ENCODE data around the gene SVIL.
"Not testable (repeated sequence)": the region's sequence is repeated elsewhere in the genome, so short reads cannot be mapped to it uniquely, and the experiment has no call there.

The SVIL gene

DNA sequence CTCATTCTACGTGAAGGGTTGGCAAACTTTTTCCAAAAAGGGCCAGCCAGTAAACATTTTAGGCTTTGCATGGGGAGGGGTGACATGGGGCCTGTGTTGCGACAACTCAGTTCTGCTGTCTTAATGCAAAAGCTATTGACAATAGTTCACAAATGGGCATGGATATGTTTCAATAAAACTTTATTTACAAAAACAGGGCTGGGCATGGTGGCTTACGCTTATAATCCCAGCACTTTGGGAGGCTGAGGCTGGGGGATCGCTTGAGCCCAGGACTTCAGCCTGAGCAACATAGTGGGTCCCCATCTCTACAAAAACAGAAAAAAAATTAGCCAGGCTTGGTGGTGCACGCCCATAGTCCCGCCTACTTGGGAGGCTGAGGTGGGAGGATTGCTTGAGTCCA is 141.1 kb downstream of the SVIL start:
- in situ Hi-C loops (cut with MboI; ENCODE audit: low sequenced_read_pairs): no loop called here

DNA sequence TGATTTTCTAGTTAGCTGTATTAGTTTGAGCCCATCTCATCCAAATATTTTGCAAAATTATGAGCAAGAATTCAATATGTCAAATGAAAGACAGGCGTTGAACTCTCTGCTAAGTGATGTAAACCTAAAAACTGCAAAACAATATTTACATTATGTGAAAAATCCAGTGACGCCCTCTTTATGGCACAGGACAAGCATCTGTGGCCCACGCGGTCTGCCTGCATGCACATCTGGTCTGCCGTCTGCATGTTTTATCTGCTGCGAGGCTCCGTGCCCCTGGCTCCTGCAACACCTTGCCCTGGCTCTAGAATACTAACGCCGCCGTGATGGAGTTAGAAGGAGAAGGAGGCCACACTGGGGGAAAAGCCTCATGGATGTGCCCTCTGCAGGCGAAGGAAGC is 142.0 kb downstream of the SVIL start:
- in situ Hi-C loops (cut with MboI; ENCODE audit: low sequenced_read_pairs): no loop called here

DNA sequence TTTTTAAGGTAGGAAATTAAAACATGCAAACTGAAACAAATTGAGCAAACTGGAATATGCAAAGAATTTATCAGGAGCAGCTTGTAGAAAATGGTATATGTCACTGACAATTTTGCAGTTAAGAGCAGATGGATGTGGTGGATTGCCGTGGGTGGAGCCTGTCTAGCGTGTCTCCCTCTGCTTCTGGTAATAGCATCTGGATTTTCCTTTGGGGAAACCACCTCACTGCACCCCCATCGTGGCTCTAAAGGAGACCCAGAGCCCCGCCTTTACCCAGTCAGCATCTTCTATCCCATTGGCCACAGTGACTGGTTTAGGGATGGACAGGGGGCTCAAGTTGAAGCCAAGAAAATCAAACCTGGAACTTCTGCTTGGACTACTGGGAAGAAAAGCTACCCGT is 142.9 kb downstream of the SVIL start:
- in situ Hi-C loops (cut with MboI; ENCODE audit: low sequenced_read_pairs): no loop called here

DNA sequence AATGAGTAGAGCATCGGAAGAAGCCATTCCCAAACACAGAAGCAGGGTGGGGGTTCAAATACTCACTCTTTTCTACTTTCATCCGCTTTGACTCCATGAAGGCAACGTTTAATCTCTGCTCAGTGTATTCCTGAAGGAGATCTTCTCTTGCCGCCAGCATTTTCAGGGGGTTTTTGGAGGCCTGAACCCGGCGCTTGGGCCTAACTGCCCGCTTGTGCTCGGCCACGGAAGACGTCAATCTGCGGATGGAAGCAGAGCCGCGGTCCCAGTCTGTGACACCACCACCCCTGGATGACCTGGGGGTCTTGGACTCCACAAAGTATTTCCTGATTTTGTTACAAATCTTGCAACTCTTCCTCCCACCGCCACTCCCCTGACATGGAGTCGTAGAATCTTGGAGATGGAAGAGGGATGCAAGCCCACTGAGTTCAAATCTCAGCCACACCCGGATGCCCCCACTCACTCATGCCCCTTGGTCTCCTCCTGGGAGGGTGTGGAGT is 143.9 kb downstream of the SVIL start:
- in situ Hi-C loops (cut with MboI; ENCODE audit: low sequenced_read_pairs): not testable (repeated sequence)

- in situ Hi-C loops (cut with MboI; ENCODE audit: low sequenced_read_pairs): not testable (repeated sequence)
These were observed 146.3 kb downstream of the SVIL start for GRCh38 chr10:29488471-29488870.

DNA sequence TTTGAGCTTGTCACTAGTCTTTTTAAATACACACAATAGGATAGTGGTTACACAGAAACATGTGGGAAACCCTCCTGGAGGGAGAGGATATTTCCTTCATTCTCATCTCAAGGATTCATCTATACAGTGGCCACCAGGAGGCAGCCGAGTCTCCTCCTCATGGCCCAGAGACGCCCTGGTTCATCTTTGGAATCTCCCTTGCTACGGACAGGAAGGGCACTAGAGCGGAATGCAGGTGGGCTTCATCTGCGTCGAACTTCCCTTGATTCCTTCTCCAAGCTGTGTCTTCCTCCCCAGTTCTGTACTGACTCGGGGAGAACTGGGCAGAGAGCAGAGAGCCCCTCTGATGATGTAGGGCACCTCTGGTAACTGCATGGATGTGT is 146.9 kb downstream of the SVIL start:
- in situ Hi-C loops (cut with MboI; ENCODE audit: low sequenced_read_pairs): not testable (repeated sequence)

GRCh38 chr10:29487032-29487883 is 147.5 kb downstream of the SVIL start:
- in situ Hi-C loops (cut with MboI; ENCODE audit: low sequenced_read_pairs): not testable (repeated sequence)

DNA sequence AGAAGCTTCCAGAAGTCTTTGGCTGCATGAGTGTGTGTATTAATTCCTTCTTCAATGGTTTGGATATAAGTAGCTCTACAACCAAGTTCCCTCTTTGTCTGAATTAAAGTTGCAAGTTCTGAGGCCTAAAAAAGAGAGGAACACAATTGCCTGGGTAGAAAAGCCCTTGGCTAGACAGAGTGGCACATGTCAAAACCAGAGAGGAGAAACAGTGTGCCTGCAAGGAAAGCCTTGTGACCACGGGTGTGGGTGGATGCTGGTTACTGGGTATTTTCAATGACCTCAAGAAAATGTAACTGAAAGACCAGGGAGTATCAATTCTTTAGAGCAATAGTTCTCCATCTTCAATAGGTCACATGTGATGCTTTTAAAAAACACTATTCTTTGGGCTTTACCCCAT is 148.3 kb downstream of the SVIL start:
- in situ Hi-C loops (cut with MboI; ENCODE audit: low sequenced_read_pairs): no loop called here

DNA sequence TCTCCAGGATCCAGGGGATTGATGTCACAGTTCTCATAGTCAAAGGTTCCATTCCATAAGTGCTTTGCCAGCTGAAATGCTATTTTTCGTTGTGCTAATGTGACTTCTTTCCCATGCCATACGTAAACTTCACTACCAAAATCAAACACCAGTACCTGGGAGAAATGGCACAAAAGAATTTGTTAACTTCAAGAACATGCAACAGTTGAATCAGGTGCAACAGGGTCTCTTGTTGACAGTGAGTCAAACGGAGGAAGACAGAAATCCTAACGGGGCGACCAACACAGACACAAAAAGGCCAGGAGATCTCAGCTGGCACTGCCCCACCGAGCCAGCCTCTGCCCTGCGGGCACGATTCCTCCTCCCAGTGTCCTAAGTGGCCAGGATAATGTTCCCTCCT is 150.1 kb downstream of the SVIL start:
- in situ Hi-C loops (cut with MboI; ENCODE audit: low sequenced_read_pairs): not testable (repeated sequence)

GRCh38 chr10:29482591-29483431 is 152.0 kb downstream of the SVIL start:
- in situ Hi-C loops (cut with MboI; ENCODE audit: low sequenced_read_pairs): no loop called here

DNA sequence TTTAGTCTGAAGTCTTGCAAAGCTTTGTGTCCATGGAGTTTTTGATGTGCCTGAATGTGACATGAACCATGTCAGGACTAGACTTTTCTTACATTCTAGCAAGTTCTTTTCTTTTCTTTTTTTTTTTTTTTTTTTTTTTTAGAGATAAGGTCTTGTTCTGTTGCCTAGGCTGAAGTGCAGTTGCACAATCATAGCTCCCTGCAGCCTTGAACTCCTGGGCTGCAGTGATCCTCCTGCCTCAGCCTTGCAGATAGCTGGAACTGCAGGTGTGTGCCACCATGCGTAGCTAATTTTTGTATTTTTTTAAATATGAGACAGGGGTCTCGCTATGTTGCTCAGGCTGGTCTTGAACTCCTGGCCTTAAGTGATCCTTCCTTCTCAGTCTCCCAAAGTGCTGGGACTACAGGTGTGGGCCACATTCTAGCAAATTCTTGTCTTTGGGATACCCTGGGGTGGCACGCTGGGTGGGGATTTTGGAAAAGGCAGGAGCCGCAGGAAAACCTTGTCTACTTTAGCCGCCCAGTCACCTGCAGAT is 152.8 kb downstream of the SVIL start:
- in situ Hi-C loops (cut with MboI; ENCODE audit: low sequenced_read_pairs): no loop called here

DNA sequence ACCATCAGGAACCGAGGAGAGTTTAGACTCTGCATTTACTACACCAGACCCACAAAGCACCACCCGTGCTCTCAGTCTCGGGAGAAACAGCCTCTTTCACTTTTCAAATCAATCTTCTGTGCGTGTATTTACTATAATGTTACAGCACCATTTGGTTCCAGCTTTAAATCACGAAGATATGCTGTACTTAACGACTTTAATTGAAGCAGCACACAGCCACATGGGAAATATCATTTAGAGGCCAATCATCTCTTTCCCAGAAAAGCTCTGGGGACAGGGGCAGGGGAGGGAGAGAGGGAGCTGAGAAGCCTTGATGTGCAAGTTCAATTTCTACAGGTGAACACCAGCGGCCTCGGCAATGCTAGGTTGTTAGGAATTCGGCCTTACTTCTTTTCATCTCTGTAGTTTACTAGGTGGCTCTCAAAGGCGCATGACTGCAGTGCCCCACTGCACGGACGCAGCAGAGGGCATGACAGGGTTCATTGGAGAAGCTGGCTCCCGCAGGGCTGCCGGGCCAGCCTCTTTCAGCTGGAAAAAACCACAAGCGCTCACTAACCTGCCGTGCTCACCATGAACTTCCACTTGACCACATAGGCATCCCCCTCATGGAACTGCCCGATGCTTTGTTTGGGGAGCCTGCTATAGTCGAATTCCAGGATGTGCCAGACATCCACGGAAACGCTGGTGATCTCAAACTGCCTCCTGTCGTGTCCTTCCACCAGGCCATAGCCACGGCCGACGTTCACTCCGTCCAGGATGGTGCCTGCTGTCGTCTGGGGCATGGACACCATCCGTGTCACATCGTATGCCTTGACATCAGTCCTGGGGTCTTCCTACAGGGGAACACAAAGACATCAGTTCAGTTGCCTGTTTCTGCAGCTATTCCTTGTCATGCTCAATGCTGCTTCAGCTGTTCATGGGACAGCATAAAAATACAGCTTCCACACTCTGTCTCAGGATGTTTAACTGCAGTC is 154.5 kb downstream of the SVIL start:
- in situ Hi-C loops (cut with MboI; ENCODE audit: low sequenced_read_pairs): no loop called here

DNA sequence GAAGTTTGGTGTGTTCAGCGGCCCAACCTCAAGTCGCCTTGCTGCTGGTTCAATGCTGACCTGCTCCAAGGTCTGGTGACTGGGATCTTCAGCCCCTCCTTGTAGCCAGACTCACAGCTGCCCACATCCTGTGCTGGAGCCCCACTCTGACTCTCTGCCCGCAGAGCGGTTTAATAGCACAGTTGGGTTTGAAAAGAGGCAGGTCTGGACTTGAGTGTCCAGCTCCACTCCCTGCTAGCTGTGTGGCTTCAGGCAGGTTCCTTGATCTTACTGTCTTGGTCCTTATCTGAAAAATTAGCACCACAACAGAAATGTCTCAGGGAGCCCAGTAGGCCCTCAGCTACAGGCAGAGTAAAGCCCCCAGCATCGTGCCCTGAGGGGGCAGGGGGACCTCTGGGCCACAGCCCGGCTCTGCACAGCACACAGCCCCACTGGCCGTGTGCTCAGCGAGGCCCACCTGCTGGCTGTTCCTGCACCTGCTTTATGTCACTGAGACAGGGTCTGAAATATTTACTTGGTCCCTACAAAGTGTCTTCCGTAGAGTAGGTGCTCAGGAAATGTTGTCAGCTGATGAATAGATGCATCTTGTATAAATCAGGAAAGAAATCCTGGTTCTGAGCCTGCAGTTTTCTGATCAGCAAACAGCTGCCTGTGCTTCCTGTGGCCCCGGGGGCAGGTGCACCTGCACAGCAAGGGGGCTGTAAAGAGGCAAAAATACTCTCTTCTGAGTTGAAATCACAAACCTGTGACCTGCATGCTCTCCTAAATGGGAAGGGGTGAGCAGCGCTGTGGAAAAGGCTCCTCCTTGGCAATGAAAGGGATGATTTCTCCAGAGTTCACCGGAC is 155.5 kb downstream of the SVIL start:
- in situ Hi-C loops (cut with MboI; ENCODE audit: low sequenced_read_pairs): no loop called here

- in situ Hi-C loops (cut with MboI; ENCODE audit: low sequenced_read_pairs): no loop called here
These were observed 161.2 kb downstream of the SVIL start for GRCh38 chr10:29473406-29474100.

GRCh38 chr10:29473087-29473356 is 161.7 kb downstream of the SVIL start:
- in situ Hi-C loops (cut with MboI; ENCODE audit: low sequenced_read_pairs): no loop called here

DNA sequence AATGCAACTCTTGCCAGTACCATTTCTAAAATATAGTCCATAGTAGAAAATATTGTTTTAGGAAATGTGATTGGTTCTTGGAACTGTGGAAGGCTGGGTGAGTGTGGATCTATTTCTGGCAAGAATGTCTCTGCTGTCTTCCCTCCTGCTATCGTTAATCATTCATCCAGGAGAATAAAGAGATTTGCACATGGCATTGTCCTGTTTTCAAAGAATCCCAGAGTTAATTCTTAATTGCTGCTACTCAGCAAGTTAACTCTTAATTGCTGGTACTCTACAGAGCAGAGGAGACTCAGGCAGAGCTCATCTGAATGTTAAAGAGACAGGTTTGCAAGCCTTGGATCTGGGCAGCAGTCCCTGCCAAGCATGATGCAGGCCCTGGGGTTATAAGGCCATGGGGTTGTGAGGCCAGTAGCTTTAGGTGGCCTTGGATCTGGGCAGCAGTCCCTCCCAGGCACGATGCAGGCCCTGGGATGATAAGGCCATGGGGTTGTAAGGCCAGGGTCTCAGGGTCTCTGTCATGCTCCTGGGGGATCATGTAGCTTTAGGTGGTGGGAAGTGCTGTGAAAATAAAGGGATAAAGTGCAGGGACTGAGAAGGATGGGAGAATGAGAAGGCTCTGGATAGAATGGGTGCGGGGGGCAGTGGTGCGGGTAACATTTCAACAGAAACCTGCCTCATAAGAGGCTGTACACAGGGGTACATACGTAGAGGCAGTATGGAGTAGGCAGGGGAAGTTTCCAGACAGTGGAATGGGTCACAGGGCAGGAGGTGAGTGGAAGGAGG is 162.3 kb downstream of the SVIL start:
- in situ Hi-C loops (cut with MboI; ENCODE audit: low sequenced_read_pairs): no loop called here

- in situ Hi-C loops (cut with MboI; ENCODE audit: low sequenced_read_pairs): no loop called here
These were observed 163.3 kb downstream of the SVIL start for GRCh38 chr10:29471544-29471859.

DNA sequence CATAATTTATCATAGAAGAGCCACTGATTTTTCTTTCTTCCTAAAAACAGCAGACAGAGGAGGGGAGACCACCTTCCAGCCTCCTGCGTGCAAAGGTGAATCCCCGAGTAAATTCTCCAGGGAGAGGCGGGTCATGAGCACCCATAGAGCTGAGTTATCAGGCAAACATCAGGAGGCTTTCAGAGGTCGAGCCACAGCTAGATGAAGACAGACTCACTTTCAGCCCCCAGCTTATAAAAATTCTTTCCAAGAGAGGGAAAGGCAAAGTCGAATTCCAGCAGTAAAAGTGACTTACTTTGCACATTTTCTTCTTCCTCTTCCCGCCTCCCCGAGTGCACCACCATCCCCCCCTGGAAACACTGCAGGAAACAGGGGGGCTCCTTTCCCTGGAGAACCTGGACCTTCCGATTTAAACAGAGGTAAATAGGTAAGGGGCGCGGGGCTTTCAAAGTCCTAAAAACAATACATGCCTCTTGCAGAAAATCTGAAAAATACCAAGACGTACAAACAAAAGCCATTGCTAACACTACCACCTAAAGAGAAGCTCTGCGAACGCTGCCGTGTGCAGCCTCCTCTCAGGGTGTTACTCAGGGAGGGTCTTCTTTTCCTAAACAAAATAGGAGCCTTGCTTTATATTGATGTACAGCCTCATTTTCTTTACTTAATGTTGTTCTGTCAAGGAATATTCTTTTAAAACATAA is 163.8 kb downstream of the SVIL start:
- in situ Hi-C loops (cut with MboI; ENCODE audit: low sequenced_read_pairs): no loop called here
